Measurements from ENCODE around the gene TMOD1. TPM values are rescaled to one million over a fixed set of nuclear protein-coding genes. Genes with fewer than 3 reads are reported as not detected.

TMOD1 gene
- total and polyA plus RNA-seq, 2 donors (not counting 1 experiment from before 2014, with no cell fraction given), result 0.98 to 4.0 TPM

DNA sequence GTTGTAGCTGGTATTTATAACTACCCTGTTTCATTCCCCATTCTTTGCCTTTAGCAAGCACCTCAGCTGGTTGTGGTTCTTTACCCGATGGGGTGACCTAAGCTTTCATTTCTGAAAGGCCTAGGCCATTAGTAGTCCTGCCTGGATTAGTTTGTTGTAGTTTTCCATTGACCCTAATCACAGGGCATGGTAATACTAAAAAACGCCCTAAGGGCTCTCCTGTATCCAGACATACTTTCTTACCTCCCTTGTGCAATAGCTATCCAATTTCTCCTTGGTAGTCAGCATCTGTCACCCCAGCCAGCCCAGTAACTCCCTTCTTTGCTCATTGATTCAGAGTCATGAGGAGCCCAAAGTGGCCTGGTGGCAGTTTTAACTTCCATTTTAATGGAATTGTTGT is 24.0 kb downstream of the TMOD1 start:
- H3K4me2 ChIP-seq (ENCODE audit: extremely low read depth, insufficient read depth, low read length), result no peak overlapping the region
- H2AFZ ChIP-seq (ENCODE audit: low read length), result no peak overlapping the region
- no peaks in the 10 kb centered on the region for H3K36me3 ChIP-seq (ENCODE audit: control insufficient read depth, insufficient read depth, low read length)
- H3K4me3 ChIP-seq (replicated peaks in 1 of 4; ENCODE audit: control extremely low read depth in 1 of 4, insufficient read depth in 1 of 4, low read depth in 3 of 4, low read length in 4 of 4), result no peak overlapping the region
- no peak overlapping the region for H3K27ac ChIP-seq (ENCODE audit: insufficient read depth, low read length)
- H3K79me2 ChIP-seq (ENCODE audit: control insufficient read depth, insufficient read depth, low read length), result no peaks in the 10 kb centered on the region
- no peaks in the 10 kb centered on the region for H3K4me1 ChIP-seq (ENCODE audit: control insufficient read depth, extremely low read depth, insufficient read depth, low read length)
- no peaks in the 10 kb centered on the region for H4K20me1 ChIP-seq (ENCODE audit: control insufficient read depth, extremely low read depth, insufficient read depth, low read length)
- no peak for DNase-seq (ENCODE audit: low read depth in 2 of 2)
- H3K9ac ChIP-seq (ENCODE audit: insufficient read depth, low read length), result no peak overlapping the region
- no peaks in the 10 kb centered on the region for H3K27me3 ChIP-seq (ENCODE audit: control insufficient read depth, insufficient read depth, low read length)
- TF ChIP-seq EZH2 (IDR thresholded peaks at IDR 0.05; ENCODE audit: low read length, missing control alignments) (no peak), CTCF (conservative IDR thresholded peaks at IDR 0.05 in 1 of 2, IDR thresholded peaks at IDR 0.05 in 1 of 2; ENCODE audit: low read depth in 1 of 2, low read length in 2 of 2) (no peak)
- H3K9me3 ChIP-seq (ENCODE audit: control insufficient read depth, insufficient read depth, low read depth, low read length), result no peaks in the 10 kb centered on the region

- Histone ChIP-seq H3K9ac (ENCODE audit: insufficient read depth, low read length) (no peak overlapping the region), H3K4me1 (ENCODE audit: control insufficient read depth, extremely low read depth, insufficient read depth, low read length) (no peaks in the 10 kb centered on the region), H3K4me2 (ENCODE audit: extremely low read depth, insufficient read depth, low read length) (no peak overlapping the region), H3K79me2 (ENCODE audit: control insufficient read depth, insufficient read depth, low read length) (no peaks in the 10 kb centered on the region), H3K27ac (ENCODE audit: insufficient read depth, low read length) (no peak overlapping the region), H4K20me1 (ENCODE audit: control insufficient read depth, extremely low read depth, insufficient read depth, low read length) (no peaks in the 10 kb centered on the region), H3K4me3 (replicated peaks in 1 of 4; ENCODE audit: control extremely low read depth in 1 of 4, insufficient read depth in 1 of 4, low read depth in 3 of 4, low read length in 4 of 4) (no peak overlapping the region), H3K36me3 (ENCODE audit: control insufficient read depth, insufficient read depth, low read length) (no peaks in the 10 kb centered on the region), H2AFZ (ENCODE audit: low read length) (no peak overlapping the region), H3K9me3 (ENCODE audit: control insufficient read depth, insufficient read depth, low read depth, low read length) (no peaks in the 10 kb centered on the region), H3K27me3 (ENCODE audit: control insufficient read depth, insufficient read depth, low read length) (no peaks in the 10 kb centered on the region)
- no peak for TF ChIP-seq CTCF (conservative IDR thresholded peaks at IDR 0.05 in 1 of 2, IDR thresholded peaks at IDR 0.05 in 1 of 2; ENCODE audit: low read depth in 1 of 2, low read length in 2 of 2)
- no peak for TF ChIP-seq EZH2 (IDR thresholded peaks at IDR 0.05; ENCODE audit: low read length, missing control alignments)
- DNase-seq (ENCODE audit: low read depth in 2 of 2), result no peak
Measured at GRCh38 chr9:97526895-97527575, 25.6 kb downstream of the TMOD1 start.

DNA sequence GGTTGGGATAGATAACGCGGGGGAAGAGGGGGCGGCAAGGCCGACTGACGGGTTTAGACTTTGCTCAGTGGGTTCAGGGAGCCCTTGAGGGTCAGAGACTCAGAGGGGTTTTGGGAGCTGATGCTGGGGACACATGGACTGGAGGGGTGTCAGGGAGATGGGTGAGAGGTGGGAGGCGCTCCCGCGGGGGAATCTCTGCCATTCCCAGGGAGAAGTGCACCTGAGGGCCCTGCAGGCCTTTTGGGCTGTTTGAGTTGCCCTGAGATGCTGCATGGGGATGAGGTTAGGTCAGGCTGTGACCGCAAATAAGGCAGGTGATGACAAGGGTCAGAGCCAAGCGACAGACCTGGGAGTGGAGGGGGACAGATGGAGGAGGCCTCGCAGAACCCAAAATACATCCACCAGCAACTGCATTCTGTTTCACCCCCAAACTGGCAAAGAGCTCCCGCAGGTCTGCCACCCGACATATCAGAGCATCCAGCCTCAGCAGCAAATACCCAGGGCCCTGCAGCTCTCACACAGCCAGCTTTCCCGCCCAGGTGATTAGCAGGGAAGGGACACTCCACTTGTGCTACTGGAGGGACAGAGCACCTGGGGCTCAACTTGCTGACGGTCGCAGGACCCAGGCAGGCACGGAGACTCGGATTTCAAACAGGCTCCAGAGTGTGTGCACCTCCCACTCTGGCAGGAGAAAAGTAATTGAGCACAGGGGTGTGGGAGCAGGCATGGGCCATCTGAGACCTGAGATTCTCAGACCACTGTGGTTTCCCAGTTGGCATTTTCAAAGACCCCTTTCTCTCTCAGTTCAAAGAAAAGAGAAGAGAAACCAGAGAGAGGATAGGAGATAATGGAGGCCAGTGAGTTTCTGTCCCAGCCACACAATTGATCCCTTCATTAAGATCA is 26.4 kb downstream of the TMOD1 start:
- Histone ChIP-seq H3K4me1 (ENCODE audit: control insufficient read depth, extremely low read depth, insufficient read depth, low read length) (no peaks in the 10 kb centered on the region), H3K9ac (ENCODE audit: insufficient read depth, low read length) (no peak overlapping the region), H3K4me2 (ENCODE audit: extremely low read depth, insufficient read depth, low read length) (no peak overlapping the region), H3K36me3 (ENCODE audit: control insufficient read depth, insufficient read depth, low read length) (no peaks in the 10 kb centered on the region), H3K27ac (ENCODE audit: insufficient read depth, low read length) (no peak overlapping the region), H4K20me1 (ENCODE audit: control insufficient read depth, extremely low read depth, insufficient read depth, low read length) (no peaks in the 10 kb centered on the region), H3K79me2 (ENCODE audit: control insufficient read depth, insufficient read depth, low read length) (no peaks in the 10 kb centered on the region), H3K4me3 (replicated peaks in 1 of 4; ENCODE audit: control extremely low read depth in 1 of 4, insufficient read depth in 1 of 4, low read depth in 3 of 4, low read length in 4 of 4) (no peak overlapping the region), H3K27me3 (ENCODE audit: control insufficient read depth, insufficient read depth, low read length) (no peaks in the 10 kb centered on the region), H3K9me3 (ENCODE audit: control insufficient read depth, insufficient read depth, low read depth, low read length) (no peaks in the 10 kb centered on the region), H2AFZ (ENCODE audit: low read length) (no peak overlapping the region)
- no peak for TF ChIP-seq EZH2 (IDR thresholded peaks at IDR 0.05; ENCODE audit: low read length, missing control alignments)
- TF ChIP-seq CTCF (conservative IDR thresholded peaks at IDR 0.05 in 1 of 2, IDR thresholded peaks at IDR 0.05 in 1 of 2; ENCODE audit: low read depth in 1 of 2, low read length in 2 of 2), result no peak
- no peak for DNase-seq (ENCODE audit: low read depth in 2 of 2)

Data from fibroblast of lung (primary cell).